HepG2 (cell line): ENCODE results near the gene DNAI2.

ENCODE experiments used
- E2F5 ChIP-seq: sonication (generic); formaldehyde crosslinking; conservative IDR thresholded peaks from 2 replicates; pipeline ENCODE4 v1.4.0; 2020; ENCODE audit warnings: missing genetic modification reagents
- FOXK2 ChIP-seq: fragments of 450-650 bp; IDR thresholded peaks from 2 replicates; pipeline ENCODE4 v1.6.1; 2016
- TOE1 ChIP-seq: sonication (generic); formaldehyde crosslinking; IDR thresholded peaks from 2 replicates; pipeline ENCODE4 v1.4.0; 2020; ENCODE audit warnings: mild to moderate bottlenecking, missing genetic modification reagents

- no peak for TF ChIP-seq E2F5 (CRISPR knock-in tag)
- no peak for TF ChIP-seq TOE1 (CRISPR knock-in tag)
- TF ChIP-seq FOXK2, result no peak
These were observed 38.9 kb upstream of the DNAI2 start for GRCh38 chr17:74235040-74235581.
